K562 (cell line): ENCODE data around the gene PLCB3. TPM values are rescaled to one million over a fixed set of nuclear protein-coding genes. Genes with fewer than 3 reads are reported as not detected.

Experiments used
- ARID1B ChIP-seq: fragments of 450-650 bp; IDR thresholded peaks from 2 replicates; pipeline ENCODE4 v1.6.1; 2016; ENCODE audit warnings: antibody characterized with exemption, mild to moderate bottlenecking, inconsistent platforms
- CBX1 ChIP-seq: sonication (generic); IDR thresholded peaks from 2 replicates; pipeline ENCODE4 v1.6.1; 2016; ENCODE audit warnings: antibody characterized with exemption, low read depth, mild to moderate bottlenecking
- DPF2 ChIP-seq: fragments of 450-650 bp; IDR thresholded peaks from 2 replicates; pipeline ENCODE4 v1.6.1; 2016
- FOXJ2 ChIP-seq: fragments of 200-800 bp; sonication (Bioruptor generic); IDR thresholded peaks from 2 replicates; pipeline ENCODE4 v1.6.1; 2016; ENCODE audit warnings: missing genetic modification characterization, missing compliant biosample characterization
- KLF10 ChIP-seq: fragments of 250-450 bp; sonication (Bioruptor Pico); IDR thresholded peaks from 2 replicates; pipeline ENCODE4 v1.6.1; 2021; ENCODE audit warnings: matching md5 sums
- NEUROD1 ChIP-seq: fragments of 150-350 bp; IDR thresholded peaks from 2 replicates; pipeline ENCODE4 v1.6.1; 2014; ENCODE audit warnings: borderline replicate concordance, low read length, low read depth; ENCODE audit not compliant: partially characterized antibody
- NFIC ChIP-seq: fragments of 450-650 bp; IDR thresholded peaks from 2 replicates; pipeline ENCODE4 v1.6.1; 2017; ENCODE audit warnings: mild to moderate bottlenecking, inconsistent platforms
- NRF1 ChIP-seq, 2 experiments: fragments of 450-650 bp; IDR thresholded peaks in 1 of 2; conservative IDR thresholded peaks in 1 of 2; 2 replicates each; pipeline ENCODE4 v1.6.1; 2014; ENCODE audit warnings: mild to moderate bottlenecking in 2 of 2
- PHF8 ChIP-seq: fragments of 200-600 bp; sonication (generic); IDR thresholded peaks from 2 replicates; pipeline ENCODE4 v1.6.1; 2012; ENCODE audit warnings: mixed run types, mild to moderate bottlenecking, inconsistent platforms, low read length, moderate library complexity, borderline replicate concordance
- POLR2B ChIP-seq: fragments of 450-650 bp; IDR thresholded peaks from 2 replicates; pipeline ENCODE4 v1.6.1; 2018; ENCODE audit warnings: low read depth; ENCODE audit not compliant: partially characterized antibody
- SIN3B ChIP-seq: fragments of 450-650 bp; IDR thresholded peaks from 2 replicates; pipeline ENCODE4 v1.6.1; 2017; ENCODE audit warnings: low read depth, mild to moderate bottlenecking, moderate library complexity
- ZNF184 ChIP-seq: sonication (generic); formaldehyde crosslinking; IDR thresholded peaks from 2 replicates; pipeline ENCODE4 v1.5.0; 2020; ENCODE audit warnings: missing genetic modification reagents
- ZNF282 ChIP-seq: sonication (generic); formaldehyde crosslinking; IDR thresholded peaks from 2 replicates; pipeline ENCODE4 v1.8.1; 2023; ENCODE audit warnings: missing genetic modification reagents
- ZNF695 ChIP-seq: fragments of 450-650 bp; formaldehyde crosslinking; IDR thresholded peaks from 2 replicates; pipeline ENCODE4 v1.4.0; 2020; ENCODE audit warnings: mild to moderate bottlenecking, moderate library complexity
- polyA plus RNA-seq, 8 experiments: library from polyadenylated mRNA; depleted of rRNA in 4 of 8; stranded (reverse) in 5 of 8; unstranded in 3 of 8; fragments of >200 nt; fragmentation: Nextera tagmentation in 2 of 8; fragmentation: Illumina TruSeq in 1 of 8; extraction: Ambion mirVana in 2 of 8; extraction: Trizol in 1 of 8; gene quantifications; 2 replicates each; pipeline versions ENCODE4 v1.2.1 to v1.2.3, GENCODE V29; 2011 to 2014; ENCODE audit warnings: inconsistent platforms in 1 of 8, missing spikeins in 1 of 8
- total RNA-seq, 7 experiments: library from RNA; depleted of rRNA in 6 of 7; stranded (reverse); fragments of >200 nt in 6 of 7; fragmentation: Illumina TruSeq in 2 of 7; extraction: Trizol in 2 of 7; gene quantifications; 2 replicates each; pipeline versions ENCODE4 v1.2.1 to v1.2.3, GENCODE V29; 2011 to 2021; ENCODE audit warnings: low replicate concordance in 1 of 7
- TF ChIP-seq, protein P1 (sequence below): sonication (generic); formaldehyde crosslinking; IDR thresholded peaks from 2 replicates; pipeline ENCODE4 v1.5.0; 2020; ENCODE audit warnings: missing genetic modification reagents
- TF ChIP-seq, protein P2 (sequence below), 2 experiments: fragments of 450-650 bp; conservative IDR thresholded peaks; 2 replicates each; pipeline ENCODE4 v1.6.1; 2017; ENCODE audit warnings: mild to moderate bottlenecking in 2 of 2, moderate library complexity in 2 of 2
- TF ChIP-seq, protein P3 (sequence below): fragments of 450-650 bp; formaldehyde crosslinking; IDR thresholded peaks from 2 replicates; pipeline ENCODE4 v1.4.0; 2020; ENCODE audit warnings: mild to moderate bottlenecking, moderate library complexity

The PLCB3 gene
- total and polyA plus RNA-seq, 9 of the 15 experiments (the other 6 are each of a cell fraction or from before 2014, with no cell fraction given) = 0.31 to 44.8 (median 14.6) TPM

DNA sequence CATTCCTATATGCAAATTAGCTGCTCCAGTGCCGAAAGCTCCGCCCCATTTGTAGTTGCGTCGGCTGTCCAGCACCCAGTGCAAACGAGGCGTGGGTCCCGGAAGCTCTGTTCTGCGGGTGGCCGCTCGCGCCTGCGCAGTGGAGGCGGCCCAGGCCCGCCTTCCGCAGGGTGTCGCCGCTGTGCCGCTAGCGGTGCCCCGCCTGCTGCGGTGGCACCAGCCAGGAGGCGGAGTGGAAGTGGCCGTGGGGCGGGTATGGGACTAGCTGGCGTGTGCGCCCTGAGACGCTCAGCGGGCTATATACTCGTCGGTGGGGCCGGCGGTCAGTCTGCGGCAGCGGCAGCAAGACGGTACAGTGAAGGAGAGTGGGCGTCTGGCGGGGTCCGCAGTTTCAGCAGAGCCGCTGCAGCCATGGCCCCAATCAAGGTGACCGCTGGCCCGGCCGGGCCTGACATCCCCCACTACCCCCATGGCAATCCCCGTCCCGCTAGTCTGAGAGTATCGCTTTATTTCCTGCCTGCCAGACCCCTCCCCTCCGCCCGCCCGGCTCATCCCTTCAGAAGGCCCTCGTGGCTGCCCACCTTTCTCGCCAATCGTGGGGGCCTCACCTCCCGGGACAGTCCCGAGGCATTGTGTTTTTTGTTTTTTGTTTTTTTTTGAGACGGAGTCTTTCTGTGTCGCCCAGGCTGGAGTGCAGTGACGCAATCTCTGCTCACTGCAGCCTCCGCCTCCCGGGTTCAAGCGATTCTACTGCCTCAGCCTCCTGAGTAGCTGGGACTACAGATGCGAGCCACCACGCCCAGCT lies 66.8 kb downstream of the PLCB3 start, which contains the start of gene PRDX5 (continued):
- TF ChIP-seq, protein P1, sequence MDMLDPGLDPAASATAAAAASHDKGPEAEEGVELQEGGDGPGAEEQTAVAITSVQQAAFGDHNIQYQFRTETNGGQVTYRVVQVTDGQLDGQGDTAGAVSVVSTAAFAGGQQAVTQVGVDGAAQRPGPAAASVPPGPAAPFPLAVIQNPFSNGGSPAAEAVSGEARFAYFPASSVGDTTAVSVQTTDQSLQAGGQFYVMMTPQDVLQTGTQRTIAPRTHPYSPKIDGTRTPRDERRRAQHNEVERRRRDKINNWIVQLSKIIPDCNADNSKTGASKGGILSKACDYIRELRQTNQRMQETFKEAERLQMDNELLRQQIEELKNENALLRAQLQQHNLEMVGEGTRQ (CRISPR knock-in tag) = no peak
- TF ChIP-seq DPF2 = 0 out of 2 replicates have a peak, but pooled peaks have one; percentile 63
- TF ChIP-seq ZNF695 (CRISPR knock-in tag) = no peak
- peak; percentile 98 to 99 for TF ChIP-seq NRF1 (conservative IDR thresholded peaks at IDR 0.05 in 1 of 2, IDR thresholded peaks at IDR 0.05 in 1 of 2)
- TF ChIP-seq ARID1B = peak; percentile 33; the same call in 1 of the 2 replicates
- TF ChIP-seq SIN3B = 0 out of 2 replicates have a peak, but pooled peaks have one; percentile 40
- no peak for TF ChIP-seq NEUROD1
- TF ChIP-seq ZNF184 = no peak
- peak; percentile 58; the same call in 1 of the 2 replicates for TF ChIP-seq ZNF282 (CRISPR knock-in tag)
- peak; percentile 90 for TF ChIP-seq CBX1
- TF ChIP-seq, protein P2, sequence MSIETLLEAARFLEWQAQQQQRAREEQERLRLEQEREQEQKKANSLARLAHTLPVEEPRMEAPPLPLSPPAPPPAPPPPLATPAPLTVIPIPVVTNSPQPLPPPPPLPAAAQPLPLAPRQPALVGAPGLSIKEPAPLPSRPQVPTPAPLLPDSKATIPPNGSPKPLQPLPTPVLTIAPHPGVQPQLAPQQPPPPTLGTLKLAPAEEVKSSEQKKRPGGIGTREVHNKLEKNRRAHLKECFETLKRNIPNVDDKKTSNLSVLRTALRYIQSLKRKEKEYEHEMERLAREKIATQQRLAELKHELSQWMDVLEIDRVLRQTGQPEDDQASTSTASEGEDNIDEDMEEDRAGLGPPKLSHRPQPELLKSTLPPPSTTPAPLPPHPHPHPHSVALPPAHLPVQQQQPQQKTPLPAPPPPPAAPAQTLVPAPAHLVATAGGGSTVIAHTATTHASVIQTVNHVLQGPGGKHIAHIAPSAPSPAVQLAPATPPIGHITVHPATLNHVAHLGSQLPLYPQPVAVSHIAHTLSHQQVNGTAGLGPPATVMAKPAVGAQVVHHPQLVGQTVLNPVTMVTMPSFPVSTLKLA (conservative IDR thresholded peaks at IDR 0.05) = no peak; a peak in 1 of 4 replicates
- peak; percentile 70 for TF ChIP-seq POLR2B
- TF ChIP-seq, protein P3, sequence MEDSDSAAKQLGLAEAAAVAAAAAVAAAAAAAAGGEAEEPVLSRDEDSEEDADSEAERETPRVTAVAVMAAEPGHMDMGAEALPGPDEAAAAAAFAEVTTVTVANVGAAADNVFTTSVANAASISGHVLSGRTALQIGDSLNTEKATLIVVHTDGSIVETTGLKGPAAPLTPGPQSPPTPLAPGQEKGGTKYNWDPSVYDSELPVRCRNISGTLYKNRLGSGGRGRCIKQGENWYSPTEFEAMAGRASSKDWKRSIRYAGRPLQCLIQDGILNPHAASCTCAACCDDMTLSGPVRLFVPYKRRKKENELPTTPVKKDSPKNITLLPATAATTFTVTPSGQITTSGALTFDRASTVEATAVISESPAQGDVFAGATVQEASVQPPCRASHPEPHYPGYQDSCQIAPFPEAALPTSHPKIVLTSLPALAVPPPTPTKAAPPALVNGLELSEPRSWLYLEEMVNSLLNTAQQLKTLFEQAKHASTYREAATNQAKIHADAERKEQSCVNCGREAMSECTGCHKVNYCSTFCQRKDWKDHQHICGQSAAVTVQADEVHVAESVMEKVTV (CRISPR knock-in tag) = peak; percentile 74
- TF ChIP-seq FOXJ2 = 0 out of 2 replicates have a peak, but pooled peaks have one; percentile 13
- peak; percentile 48 for TF ChIP-seq NFIC
- TF ChIP-seq PHF8 = peak; percentile 70; the same call in 1 of the 2 replicates
- no peak for TF ChIP-seq KLF10 (CRISPR knock-in tag)
